Measurements from ENCODE around the gene HLA-DRB1.
"Not testable (repeated sequence)": the region's sequence is repeated elsewhere in the genome, so short reads cannot be mapped to it uniquely, and the experiment has no call there.

HLA-DRB1 gene

DNA sequence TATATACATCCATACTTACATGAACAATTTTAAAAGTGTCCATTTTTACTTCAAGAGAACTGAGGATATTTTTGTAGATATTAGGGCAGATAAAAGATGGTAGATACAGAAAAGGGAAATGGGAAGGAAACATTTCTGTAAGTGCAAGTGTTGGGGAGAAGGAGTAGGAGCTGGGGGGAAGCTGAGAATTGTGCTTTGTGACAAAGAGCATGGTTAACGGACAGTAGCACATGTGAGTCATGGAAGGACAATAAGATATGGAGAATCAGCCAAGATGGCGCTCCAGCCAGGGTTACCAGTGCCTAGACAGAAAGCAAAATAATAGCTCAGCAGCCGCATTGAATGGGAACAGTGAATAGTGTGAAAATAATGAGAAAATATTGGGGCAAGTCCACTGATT, 12.7 kb upstream of the HLA-DRB1 start:
- H3K36me3 ChIP-seq: no peaks in the 10 kb centered on the region
- H3K4me3 ChIP-seq: no peak overlapping the region
- no peak overlapping the region for H3K27ac ChIP-seq
- H3K27me3 ChIP-seq: no peaks in the 10 kb centered on the region
- no peak for TF ChIP-seq CTCF (IDR thresholded peaks at IDR 0.05)
- no peaks in the 10 kb centered on the region for H3K4me1 ChIP-seq
- DNase-seq: no peak
- H3K9me3 ChIP-seq: no peaks in the 10 kb centered on the region
- intact Hi-C loops (cut with DNase I; ENCODE audit: low total_unique reads): no loop called here

GRCh38 chr6:32597024-32597423, 7.4 kb upstream of the HLA-DRB1 start:
- no peak for TF ChIP-seq CTCF (IDR thresholded peaks at IDR 0.05)
- Histone ChIP-seq H3K27me3 (no peaks in the 10 kb centered on the region), H3K4me3 (no peak overlapping the region), H3K36me3 (no peaks in the 10 kb centered on the region), H3K9me3 (no peaks in the 10 kb centered on the region), H3K4me1 (no peaks in the 10 kb centered on the region), H3K27ac (no peak overlapping the region)
- no peak for DNase-seq
- intact Hi-C loops (cut with DNase I; ENCODE audit: low total_unique reads): no loop called here

- H3K27me3 ChIP-seq; H3K4me1 ChIP-seq; H3K9me3 ChIP-seq; H3K4me3 ChIP-seq; H3K36me3 ChIP-seq; H3K27ac ChIP-seq; intact Hi-C loops (cut with DNase I; ENCODE audit: low total_unique reads); DNase-seq: not testable (repeated sequence)
These were observed 1.1 kb upstream of the HLA-DRB1 start for GRCh38 chr6:32590713-32591112.

- intact Hi-C loops (cut with DNase I; ENCODE audit: low total_unique reads): loop anchor here (10.0 kb wide), 1 partner anchor 53 kb away; the partner anchor contains the start of gene HLA-DRB5
- H3K27ac ChIP-seq: no peak overlapping the region
- no peaks in the 10 kb centered on the region for H3K36me3 ChIP-seq
- no peaks in the 10 kb centered on the region for H3K27me3 ChIP-seq
- H3K4me1 ChIP-seq: no peaks in the 10 kb centered on the region
- DNase-seq: no peak
- H3K4me3 ChIP-seq: no peak overlapping the region
- H3K9me3 ChIP-seq: no peaks in the 10 kb centered on the region
- TF ChIP-seq CTCF (IDR thresholded peaks at IDR 0.05): no peak
These were observed 1.5 kb downstream of the HLA-DRB1 start for GRCh38 chr6:32588156-32588555.

DNA sequence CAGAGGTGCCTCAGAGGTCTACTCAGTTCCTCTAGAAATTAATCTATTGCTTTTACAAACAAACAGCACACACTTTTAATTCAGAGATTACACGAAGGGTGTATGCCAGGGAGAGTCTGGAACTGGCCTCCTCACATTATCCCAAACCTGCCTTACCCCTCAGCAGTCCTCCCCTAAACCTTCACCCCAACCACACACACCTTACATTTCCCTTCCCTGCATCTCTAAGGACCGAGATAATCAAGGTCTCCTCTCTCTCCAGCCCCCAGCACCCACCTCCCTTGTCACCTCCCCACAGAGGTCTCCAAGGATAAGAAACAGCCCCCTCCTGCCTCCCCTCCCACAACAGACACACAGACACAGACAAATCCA, 6.1 kb downstream of the HLA-DRB1 start:
- Histone ChIP-seq H3K4me3 (no peak overlapping the region), H3K9me3 (no peaks in the 10 kb centered on the region), H3K36me3 (no peaks in the 10 kb centered on the region), H3K27me3 (no peaks in the 10 kb centered on the region), H3K27ac (no peak overlapping the region), H3K4me1 (no peaks in the 10 kb centered on the region)
- intact Hi-C loops (cut with DNase I; ENCODE audit: low total_unique reads): loop anchor here (10.0 kb wide), 1 partner anchor 49 kb away; the partner anchor contains the start of gene HLA-DRB5
- TF ChIP-seq CTCF (IDR thresholded peaks at IDR 0.05): no peak
- DNase-seq: no peak

DNA sequence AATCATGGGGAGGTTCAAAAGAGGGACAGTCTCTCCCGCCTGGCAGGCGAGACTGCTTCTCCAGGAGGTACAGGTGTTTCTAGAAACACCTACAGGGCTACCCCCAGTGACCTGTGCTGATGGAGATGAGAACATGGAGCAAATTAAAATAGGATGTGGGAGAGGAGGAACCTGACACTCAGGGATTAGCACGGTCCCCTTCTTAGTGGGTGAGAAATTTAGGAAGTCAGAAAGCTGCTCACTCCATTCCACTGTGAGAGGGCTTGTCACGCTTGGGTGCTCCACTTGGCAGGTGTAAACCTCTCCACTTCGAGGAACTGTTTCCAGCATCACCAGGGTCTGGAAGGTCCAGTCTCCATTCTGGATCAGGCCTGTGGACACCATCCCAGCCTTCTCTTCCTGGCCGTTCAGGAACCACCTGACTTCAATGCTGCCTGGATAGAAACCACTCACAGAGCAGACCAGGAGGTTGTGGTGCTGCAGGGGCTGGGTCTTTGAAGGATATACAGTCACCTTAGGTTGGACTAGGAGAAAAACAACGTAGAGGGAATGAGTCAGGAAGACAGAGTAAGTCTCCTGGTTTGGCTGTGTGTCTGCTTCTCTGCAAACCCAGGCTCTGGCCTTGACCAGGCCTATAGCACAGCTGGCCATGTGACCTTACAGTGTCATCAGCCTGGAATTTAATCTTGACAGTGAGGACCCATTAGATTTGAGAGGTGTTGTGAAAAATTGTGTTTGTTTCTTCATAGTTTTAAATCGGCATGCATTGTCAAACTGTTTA, 8.1 kb downstream of the HLA-DRB1 start:
- Histone ChIP-seq H3K27me3 (no peaks in the 10 kb centered on the region), H3K27ac (no peak overlapping the region), H3K36me3 (no peaks in the 10 kb centered on the region), H3K4me1 (no peaks in the 10 kb centered on the region), H3K9me3 (no peaks in the 10 kb centered on the region), H3K4me3 (no peak overlapping the region)
- no peak for DNase-seq
- intact Hi-C loops (cut with DNase I; ENCODE audit: low total_unique reads): loop anchor here (10.0 kb wide), 1 partner anchor 47 kb away; the partner anchor contains the start of gene HLA-DRB5
- TF ChIP-seq CTCF (IDR thresholded peaks at IDR 0.05): no peak

Measured in tibial artery (tissue), 4 donors.